Tibial artery (tissue), 4 donors: ENCODE measurements around the gene CRYBB3.
"Not testable (repeated sequence)": the region's sequence is repeated elsewhere in the genome, so short reads cannot be mapped to it uniquely, and the experiment has no call there.

ENCODE experiments used
- DNase-seq, 2 donors: peaks; one replicate each; pipeline ENCODE4 v3.0.0-alpha.2; 2019
- H3K27ac ChIP-seq, 2 donors: fragments of 200-600 bp; sonication (generic) in 1 of 2; 1 replicate in 1 of 2; 2 replicates in 1 of 2; pipeline ENCODE4 v1.5.1; 2018 to 2019; ENCODE audit warnings: mild to moderate bottlenecking in 1 of 2
- H3K27me3 ChIP-seq, 2 donors: fragments of 200-600 bp; sonication (generic) in 1 of 2; one replicate each; pipeline versions ENCODE4 v1.5.1 to v1.6.0; 2016 to 2019
- H3K36me3 ChIP-seq, 3 donors: fragments of 200-600 bp; sonication (generic) in 2 of 3; one replicate each; pipeline ENCODE4 v1.5.1; 2016 to 2019; ENCODE audit warnings: mild to moderate bottlenecking in 2 of 3
- H3K4me1 ChIP-seq, 4 donors: fragments of 200-600 bp; sonication (generic) in 2 of 4; 1 replicate in 3 of 4; 2 replicates in 1 of 4; pipeline ENCODE4 v1.5.1; 2016 to 2019
- H3K4me3 ChIP-seq, 2 donors: fragments of 200-600 bp; sonication (generic) in 1 of 2; 1 replicate in 1 of 2; 2 replicates in 1 of 2; pipeline ENCODE4 v1.5.1; 2018 to 2019; ENCODE audit warnings: mild to moderate bottlenecking in 2 of 2
- H3K9me3 ChIP-seq, 3 donors: fragments of 200-600 bp; sonication (generic) in 1 of 3; one replicate each; pipeline ENCODE4 v1.5.1; 2016 to 2019
- intact Hi-C: fragments of 100-400 bp; cut with DNase I; formaldehyde crosslinking; loops from one replicate; pipeline ENCODE4 v1.15.0; 2023; ENCODE audit warnings: low total_unique reads
- TF ChIP-seq, protein P1 (sequence below), 2 experiments: fragments of 200-600 bp in 1 of 2; fragments of 450-650 bp in 1 of 2; IDR thresholded peaks; one replicate each; pipeline ENCODE4 v1.5.1; 2017 to 2019; ENCODE audit warnings: antibody characterized with exemption in 2 of 2, mild to moderate bottlenecking in 1 of 2, moderate library complexity in 1 of 2

Gene CRYBB3

DNA sequence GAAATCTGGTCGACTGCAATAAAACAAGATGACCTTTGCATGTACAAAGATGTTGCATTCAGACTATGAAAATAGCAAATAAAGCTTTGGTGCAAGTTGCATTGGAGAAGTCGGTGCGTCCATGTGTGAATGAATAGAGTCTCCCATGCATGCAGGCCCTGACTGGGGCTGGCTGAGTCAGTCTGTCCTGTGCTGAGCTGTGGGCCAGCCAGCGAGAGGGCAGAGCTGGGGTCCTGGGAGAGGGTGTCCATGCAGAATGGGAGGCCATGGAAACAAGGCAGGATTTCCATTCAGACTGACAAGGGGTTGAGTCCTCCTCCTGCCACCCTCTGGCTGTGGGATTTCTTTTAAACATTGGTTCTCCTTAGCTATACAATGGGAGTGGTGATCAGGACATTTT lies 2.3 kb upstream of the CRYBB3 start:
- intact Hi-C loops, result no loop called here
- Histone ChIP-seq H3K4me1 (no peaks in the 10 kb centered on the region), H3K27me3 (no peaks in the 10 kb centered on the region), H3K9me3 (no peaks in the 10 kb centered on the region), H3K27ac (no peak overlapping the region), H3K4me3 (no peak overlapping the region), H3K36me3 (peaks cover 45 to 95% (median 73%) of the 10 kb centered on the region in 3 donors)
- no peak for DNase-seq
- TF ChIP-seq, protein P1, sequence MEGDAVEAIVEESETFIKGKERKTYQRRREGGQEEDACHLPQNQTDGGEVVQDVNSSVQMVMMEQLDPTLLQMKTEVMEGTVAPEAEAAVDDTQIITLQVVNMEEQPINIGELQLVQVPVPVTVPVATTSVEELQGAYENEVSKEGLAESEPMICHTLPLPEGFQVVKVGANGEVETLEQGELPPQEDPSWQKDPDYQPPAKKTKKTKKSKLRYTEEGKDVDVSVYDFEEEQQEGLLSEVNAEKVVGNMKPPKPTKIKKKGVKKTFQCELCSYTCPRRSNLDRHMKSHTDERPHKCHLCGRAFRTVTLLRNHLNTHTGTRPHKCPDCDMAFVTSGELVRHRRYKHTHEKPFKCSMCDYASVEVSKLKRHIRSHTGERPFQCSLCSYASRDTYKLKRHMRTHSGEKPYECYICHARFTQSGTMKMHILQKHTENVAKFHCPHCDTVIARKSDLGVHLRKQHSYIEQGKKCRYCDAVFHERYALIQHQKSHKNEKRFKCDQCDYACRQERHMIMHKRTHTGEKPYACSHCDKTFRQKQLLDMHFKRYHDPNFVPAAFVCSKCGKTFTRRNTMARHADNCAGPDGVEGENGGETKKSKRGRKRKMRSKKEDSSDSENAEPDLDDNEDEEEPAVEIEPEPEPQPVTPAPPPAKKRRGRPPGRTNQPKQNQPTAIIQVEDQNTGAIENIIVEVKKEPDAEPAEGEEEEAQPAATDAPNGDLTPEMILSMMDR (IDR thresholded peaks at IDR 0.05), result no peak

DNA sequence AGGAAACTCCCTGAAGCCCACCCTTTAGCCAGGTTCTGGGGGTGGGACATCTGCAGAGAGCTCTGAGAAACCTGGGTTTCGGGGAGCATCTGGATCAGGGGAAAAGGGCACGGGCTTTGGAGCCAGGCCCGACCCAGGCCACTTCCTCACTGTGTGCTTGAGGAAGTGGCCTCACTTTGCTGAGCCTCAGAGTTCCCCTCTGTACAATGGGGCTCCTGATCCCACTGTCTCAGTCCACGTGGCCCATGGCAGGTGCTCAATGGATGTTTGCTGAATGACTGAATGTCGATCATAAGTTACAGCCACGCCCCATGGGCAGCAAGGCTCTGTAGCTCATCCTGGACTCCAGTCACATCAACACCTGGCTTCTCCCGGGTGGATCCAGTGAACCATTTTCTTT lies 1.3 kb downstream of the CRYBB3 start:
- Histone ChIP-seq H3K27ac (no peak overlapping the region), H3K36me3 (peaks cover 22 to 76% (median 51%) of the 10 kb centered on the region in 3 donors), H3K4me1 (no peaks in the 10 kb centered on the region), H3K4me3 (no peak overlapping the region), H3K27me3 (no peaks in the 10 kb centered on the region), H3K9me3 (no peaks in the 10 kb centered on the region)
- TF ChIP-seq, protein P1 (IDR thresholded peaks at IDR 0.05), result no peak
- intact Hi-C loops, result no loop called here
- DNase-seq, result no peak

DNA sequence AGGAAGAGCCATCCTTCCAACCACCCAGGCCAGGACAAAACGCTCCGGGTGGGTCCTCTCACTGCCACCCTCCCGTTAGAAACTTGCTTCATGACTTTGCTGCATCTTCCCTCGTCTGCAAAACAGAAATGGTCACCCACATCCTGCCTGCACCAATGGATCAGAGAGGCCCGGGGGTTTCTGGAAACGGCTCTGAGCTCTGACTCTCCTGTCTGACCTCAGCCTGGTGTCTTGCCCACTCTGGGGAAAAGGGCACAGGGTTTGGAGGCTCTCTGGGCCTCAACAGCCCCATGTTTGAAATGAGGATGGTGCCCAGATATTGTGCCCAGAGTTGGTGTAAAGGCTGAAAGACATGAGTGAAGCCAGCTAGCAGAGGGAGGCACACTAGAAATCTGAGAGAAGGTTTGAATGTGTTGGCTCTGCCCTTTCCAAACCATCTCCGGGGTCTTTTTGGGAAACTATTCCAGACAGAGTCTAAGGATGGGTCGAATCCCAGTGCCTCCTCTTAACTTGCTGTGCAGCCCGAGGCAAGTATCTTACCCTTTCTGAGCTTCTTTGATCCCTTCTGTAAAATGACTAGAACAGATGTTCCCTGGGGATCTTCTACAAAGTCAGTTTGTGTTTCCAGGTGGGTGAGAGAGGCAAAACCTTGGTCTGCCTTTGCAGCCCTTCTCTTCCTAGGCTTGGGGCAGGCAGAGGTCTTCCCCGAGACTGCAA lies 2.1 kb downstream of the CRYBB3 start:
- intact Hi-C loops, result no loop called here
- H3K27me3 ChIP-seq, result no peaks in the 10 kb centered on the region
- DNase-seq, result no peak
- no peaks in the 10 kb centered on the region for H3K4me1 ChIP-seq
- TF ChIP-seq, protein P1 (IDR thresholded peaks at IDR 0.05), result no peak
- H3K4me3 ChIP-seq, result no peak overlapping the region
- peaks cover 20 to 69% (median 45%) of the 10 kb centered on the region in 3 donors for H3K36me3 ChIP-seq
- no peaks in the 10 kb centered on the region for H3K9me3 ChIP-seq
- no peak overlapping the region for H3K27ac ChIP-seq

DNA sequence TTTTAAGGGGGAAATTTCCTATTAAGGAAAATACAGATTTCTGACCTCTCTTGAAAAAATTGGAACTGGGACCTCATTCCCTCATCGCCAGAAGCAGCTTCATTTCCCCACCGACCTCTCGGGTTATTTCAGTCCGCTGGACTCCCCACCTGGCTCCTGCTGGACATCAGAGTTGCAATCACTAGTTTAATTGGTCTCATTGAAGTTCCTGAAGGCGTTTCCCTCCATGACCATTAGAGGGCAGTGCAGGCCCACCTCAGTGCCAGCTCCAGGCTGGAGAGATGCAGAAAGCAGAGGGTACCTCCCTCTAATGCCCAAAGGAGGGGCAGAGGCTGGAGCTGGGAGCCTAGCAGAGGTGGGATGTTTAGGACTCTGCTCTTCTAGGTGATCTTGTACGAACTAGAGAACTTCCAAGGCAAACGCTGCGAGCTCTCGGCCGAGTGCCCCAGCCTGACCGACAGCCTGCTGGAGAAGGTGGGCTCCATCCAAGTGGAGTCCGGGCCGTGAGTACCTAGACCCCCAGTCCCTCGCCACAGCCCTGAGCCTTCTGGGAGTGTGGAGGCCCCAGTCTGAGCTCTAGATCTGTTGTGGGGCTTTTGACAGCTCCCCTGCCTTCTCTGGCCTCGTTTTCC lies 2.7 kb downstream of the CRYBB3 start:
- H3K9me3 ChIP-seq, result no peaks in the 10 kb centered on the region
- TF ChIP-seq, protein P1 (IDR thresholded peaks at IDR 0.05), result peak; percentile 67 to 92
- H3K4me3 ChIP-seq, result no peak overlapping the region
- intact Hi-C loops, result no loop called here
- no peaks in the 10 kb centered on the region for H3K4me1 ChIP-seq
- H3K27me3 ChIP-seq, result no peaks in the 10 kb centered on the region
- peaks cover 16 to 62% (median 38%) of the 10 kb centered on the region in 3 donors for H3K36me3 ChIP-seq
- DNase-seq, result peak in 1 of 2 donors; percentile 55
- H3K27ac ChIP-seq, result no peak overlapping the region

DNA sequence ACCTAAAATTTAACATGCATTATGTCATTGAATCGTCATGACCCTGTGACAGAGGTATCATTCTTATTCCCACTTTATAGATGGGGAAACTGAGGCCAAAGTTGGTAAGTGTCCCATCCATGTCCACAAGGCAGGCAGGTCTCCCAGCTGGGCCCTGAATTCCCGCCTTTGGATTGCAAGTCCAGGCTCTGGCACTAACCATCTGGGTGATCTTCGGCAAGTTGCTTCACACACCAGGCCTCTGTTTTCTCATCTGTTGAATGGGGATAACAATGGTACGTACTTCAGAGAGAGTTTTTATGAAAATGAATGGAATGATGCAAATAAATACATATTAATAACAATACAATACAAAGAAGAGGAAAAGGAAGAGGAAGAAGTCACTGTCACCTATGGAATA lies 3.4 kb downstream of the CRYBB3 start:
- Histone ChIP-seq H3K9me3 (no peaks in the 10 kb centered on the region), H3K36me3 (peaks cover 9 to 55% (median 31%) of the 10 kb centered on the region in 3 donors), H3K27ac (no peak overlapping the region), H3K4me3 (no peak overlapping the region), H3K27me3 (no peaks in the 10 kb centered on the region), H3K4me1 (no peaks in the 10 kb centered on the region)
- intact Hi-C loops, result no loop called here
- TF ChIP-seq, protein P1 (IDR thresholded peaks at IDR 0.05), result no peak
- DNase-seq, result no peak

DNA sequence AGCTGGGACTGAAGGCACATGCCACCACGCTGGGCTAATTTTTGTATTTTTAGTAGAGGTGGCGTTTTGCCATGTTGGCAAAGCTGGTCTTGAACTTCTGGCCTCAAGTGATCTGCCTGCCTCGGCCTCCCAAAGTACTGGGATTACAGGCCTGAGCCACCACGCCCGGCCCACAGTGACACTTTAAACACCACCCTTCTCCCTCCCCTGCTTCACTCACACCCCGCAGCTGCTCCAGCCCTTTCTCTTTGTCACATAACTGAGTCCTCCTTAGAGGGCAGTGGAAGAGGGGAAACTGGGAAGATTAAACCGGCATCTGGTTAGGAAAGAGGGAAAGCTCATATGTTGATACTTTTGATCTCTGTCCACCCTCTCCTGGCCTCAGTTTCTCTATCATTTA lies 4.9 kb downstream of the CRYBB3 start:
- DNase-seq, H3K4me3 ChIP-seq, intact Hi-C loops, H3K9me3 ChIP-seq, H3K27ac ChIP-seq, H3K4me1 ChIP-seq, H3K27me3 ChIP-seq: not testable (repeated sequence)
- peaks cover 9 to 42% (median 22%) of the 10 kb centered on the region in 3 donors for H3K36me3 ChIP-seq
